NCI-H128 (cell line): Measurements from ENCODE around the gene EHBP1.
A peak's percentile ranks its signal among the peaks of the same experiment; 100 is the strongest.

ENCODE experiments used
- DNase-seq: peaks from one replicate; lab custom pipeline; 2025; ENCODE audit not compliant: unreplicated experiment; lab: John Stamatoyannopoulos, UW

EHBP1 gene

DNA sequence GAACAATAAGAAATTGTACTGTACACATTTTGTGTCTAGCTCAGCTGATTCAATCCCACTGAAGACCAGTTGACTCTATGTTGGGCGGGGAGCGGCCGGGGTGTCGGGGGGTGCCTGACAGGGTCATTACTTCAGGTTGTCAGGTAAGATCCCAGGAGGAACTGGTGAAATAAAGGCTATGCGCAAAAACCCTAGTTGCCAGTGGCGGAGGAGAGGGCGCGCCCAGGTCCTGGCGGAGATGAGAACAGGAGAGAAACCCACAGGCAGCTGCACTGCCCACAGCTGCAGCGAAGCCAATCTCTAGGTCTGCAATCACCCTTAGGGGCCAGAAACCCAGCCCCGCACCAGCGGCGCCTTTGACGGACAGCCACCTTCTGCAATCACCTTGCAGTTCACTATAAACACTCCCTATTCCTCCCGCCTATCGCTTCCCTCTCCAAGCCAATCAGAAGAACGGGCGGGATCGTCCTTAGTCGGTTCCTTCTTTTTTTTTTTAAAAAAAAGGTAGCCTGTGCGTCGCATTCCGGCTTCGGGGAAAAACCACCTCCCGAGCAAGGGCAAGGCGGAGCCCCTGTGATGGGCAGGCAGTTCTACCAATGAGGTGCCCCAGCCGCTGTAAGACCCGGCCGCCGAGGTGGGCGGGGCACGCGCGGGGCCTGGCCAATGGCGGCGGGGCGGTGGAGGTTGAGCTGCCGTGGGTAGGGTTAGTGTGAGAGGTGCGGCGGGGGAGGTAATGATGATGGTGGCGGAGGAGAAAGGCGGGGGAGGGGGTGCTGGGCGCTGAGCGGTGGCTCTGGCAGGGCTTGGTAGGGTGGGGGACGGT, at the start of gene EHBP1:
Gene EHBP1 (plus strand): TSS at position 707 of the 823 bp plus-strand sequence. CDS start 1,479 bp downstream, outside the sequence.
- peak; percentile 97 for DNase-seq

DNA sequence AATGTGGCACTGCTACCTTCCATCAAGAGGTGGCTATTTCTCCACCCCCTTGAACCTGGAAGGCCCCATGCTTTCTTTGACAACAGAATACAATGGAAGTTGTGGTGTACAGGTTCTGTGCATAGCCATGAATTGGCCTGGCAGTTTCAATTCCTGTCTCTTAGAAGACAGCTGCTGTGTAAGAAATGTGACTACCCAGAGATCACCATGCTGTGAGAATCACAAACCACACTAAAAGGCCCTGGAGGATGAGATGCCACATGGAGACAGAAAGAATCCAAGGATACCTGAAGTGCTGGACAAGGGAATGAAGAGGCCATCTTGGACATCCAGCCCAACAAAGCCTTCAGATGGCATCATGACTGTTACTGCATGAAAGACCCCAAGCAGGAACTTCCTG, 47.7 kb upstream of the EHBP1 start:
- DNase-seq, result no peak

DNA sequence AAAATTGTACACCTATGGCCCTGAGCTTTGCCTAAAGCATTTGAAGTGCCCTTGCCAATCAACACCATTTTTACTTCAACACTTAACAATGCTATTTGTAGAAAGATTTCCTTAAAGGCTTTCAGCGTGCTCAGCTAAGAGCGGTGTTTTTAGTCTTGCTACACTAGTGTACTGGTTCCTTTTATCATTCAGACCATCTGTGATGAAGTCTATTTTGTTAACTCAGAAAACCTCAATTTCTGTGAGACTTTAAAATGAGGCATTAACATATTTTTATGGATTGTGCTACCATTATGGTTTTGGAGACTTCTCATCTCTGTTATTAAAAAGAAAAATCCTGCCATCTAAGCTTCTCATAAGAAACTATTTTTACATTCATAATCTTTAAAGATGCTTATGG, 46.6 kb upstream of the EHBP1 start:
- no peak for DNase-seq

DNA sequence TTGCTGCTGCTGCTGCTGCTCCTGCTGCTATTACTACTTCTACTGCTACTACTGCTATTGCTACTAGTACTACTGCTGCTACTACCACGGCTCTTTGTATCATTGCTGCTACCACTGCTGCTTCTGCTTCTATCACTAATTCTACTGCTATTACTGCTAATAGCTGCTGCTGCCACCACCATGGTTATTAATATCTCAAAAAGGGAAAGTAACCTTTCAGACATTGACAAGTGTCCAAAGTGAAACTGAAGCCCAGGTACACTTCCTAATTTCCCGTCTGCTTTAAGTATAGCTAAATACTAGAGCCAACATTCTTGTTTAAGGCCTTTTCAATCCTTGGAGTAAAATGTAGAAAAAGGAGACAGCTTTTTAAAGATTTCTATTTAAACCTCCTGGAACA, 45.4 kb upstream of the EHBP1 start:
- DNase-seq, result no peak

DNA sequence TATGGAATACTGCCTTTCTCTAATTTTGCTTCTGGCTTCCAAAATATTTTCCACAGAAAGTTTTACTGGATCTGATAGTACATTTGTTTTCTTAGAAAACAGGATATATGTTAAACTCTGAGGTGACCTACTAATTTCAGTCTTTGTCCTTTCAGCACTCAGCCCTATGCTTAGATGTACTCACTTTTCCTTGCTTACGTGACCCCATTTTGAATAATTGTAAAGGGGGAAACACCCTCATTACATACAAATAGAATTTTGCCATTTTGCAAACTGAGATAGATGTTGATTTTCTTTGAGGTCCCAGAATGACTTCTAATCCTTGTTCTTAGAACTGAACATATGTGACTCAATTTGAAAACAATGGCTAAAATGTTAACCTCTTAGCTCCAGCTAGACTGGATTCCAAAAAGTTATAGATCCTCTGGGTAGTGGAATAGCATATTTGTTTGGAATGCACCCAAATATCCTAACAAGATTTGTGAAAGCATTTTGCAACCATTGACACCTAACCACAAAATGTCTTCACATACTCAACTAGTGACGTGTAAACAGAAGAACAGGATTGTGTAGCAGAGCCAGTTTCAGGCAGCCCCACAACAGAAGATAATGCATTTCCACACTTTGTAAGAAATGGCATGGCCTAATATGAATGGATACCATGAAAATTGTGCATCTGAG, 44.8 kb upstream of the EHBP1 start:
- DNase-seq, result no peak

DNA sequence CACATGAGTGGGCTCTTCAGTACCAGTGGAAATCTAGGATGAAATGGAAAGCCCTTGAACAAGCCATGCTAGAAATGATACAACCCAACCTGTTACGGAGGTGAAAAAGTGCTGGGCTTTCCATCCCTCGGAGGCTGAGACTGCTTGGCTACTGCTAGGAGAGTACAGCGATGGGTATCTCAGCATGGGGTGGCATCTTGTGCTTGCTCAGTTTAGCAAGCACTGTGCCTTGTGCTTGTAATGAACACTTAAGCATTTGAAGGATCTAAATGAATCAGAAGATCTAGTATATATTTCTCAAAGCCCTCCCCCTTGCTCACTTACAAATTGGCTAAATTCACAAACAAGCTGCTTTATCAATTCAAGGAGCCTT, 44.3 kb upstream of the EHBP1 start:
- DNase-seq, result no peak

GRCh38 chr2:62662131-62662530, 43.4 kb upstream of the EHBP1 start:
- DNase-seq, result no peak

- DNase-seq, result no peak
Measured at GRCh38 chr2:62662554-62662953, 43.0 kb upstream of the EHBP1 start.

- no peak for DNase-seq
Measured at GRCh38 chr2:62663411-62663810, 42.1 kb upstream of the EHBP1 start.

DNA sequence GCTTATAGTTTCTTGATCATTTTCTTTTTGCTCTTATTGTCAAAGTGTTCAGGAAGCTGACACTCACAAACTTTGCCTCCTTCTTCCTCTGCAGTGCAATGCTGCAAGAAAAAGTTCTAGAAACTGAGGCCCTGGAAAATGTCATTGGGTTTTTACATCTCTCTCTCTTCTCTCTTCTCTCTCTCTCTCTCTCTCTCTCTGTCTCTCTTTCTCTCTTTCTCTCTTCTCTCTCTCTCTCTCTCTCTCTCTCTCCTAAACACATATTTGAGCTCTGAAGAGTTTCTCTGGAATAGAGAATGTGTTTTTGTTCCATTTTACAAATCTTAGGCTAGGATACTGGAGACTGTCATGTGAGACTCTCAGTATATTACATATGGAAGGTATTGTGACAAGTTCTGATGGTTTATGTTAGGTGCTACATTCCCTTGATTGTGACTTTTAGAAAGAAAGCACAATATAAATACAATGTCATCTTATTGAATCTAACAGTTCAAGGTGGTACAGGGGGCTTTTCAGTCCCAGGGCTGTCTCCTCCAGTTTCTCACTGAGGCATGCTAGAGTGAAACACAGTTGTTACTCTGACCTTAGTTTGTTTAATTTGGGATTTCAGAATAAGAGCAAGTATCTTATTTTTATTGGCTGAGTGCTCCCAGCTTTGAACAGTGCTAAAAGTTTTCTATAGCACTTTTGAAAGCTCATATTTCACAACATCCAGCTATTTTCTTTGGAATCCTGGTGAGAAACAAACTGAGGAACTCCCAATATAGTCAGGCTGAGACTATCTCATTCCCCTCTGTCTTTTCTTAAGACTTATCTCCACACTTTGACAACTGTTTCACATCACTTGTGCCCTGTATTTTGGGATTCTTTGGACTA, 41.4 kb upstream of the EHBP1 start:
- no peak for DNase-seq

- DNase-seq, result no peak
Measured at GRCh38 chr2:62665446-62665845, 40.1 kb upstream of the EHBP1 start.

GRCh38 chr2:62669180-62669579, 36.3 kb upstream of the EHBP1 start:
- no peak for DNase-seq

- DNase-seq, result no peak
Measured at GRCh38 chr2:62672601-62673000, 32.9 kb upstream of the EHBP1 start.

DNA sequence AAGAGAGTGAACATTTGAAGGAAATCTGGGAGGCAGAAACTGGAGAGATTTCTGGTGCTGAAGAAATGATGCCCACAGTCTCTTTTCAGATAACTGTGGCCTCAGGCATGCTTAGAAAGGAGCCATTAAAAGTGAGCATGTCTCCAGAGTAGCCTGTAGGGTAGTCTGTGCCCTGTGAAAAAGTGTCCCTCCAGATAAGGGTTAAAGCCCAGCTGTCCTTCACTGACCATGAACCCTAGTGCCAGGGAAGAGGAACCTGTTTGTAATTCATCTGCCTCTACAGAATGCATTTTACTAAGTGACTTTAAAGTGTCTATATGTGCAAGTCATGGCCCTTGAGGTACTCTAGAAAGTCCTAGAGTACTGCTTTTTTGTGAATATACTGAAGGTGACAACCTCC, 30.5 kb upstream of the EHBP1 start:
- no peak for DNase-seq

GRCh38 chr2:62685256-62685655, 20.3 kb upstream of the EHBP1 start:
- no peak for DNase-seq

DNA sequence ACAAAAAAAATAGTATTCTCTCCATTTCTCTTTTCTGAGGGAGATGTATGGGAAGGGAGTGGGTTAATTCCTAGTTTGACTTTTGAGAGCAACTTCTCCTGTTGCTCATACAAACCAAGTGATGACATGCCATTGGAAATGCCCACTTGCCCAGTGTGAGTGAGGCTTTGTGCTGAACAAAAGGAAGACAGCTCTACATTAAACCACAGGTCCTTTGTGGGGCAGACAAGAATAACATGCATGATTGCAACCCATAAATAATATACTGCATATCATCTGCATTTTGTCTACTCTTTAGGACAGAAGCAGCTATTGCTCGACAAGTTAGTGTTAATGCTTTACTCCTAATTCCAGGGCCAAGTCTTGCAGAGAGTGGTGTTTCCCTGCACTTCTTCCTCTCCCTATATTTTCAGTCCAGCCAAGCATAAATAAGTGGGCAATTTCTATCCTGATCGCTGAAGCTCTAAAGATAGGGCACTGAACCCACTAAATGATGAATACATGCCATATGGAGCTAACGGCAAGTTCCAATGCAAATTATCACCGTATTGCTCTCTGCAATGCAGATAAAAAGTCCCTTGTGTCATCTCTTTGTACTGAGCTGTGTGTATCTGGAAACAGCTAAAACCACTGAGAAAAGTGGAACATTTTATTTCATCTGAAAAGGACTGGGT, 19.4 kb upstream of the EHBP1 start:
- DNase-seq, result no peak

DNA sequence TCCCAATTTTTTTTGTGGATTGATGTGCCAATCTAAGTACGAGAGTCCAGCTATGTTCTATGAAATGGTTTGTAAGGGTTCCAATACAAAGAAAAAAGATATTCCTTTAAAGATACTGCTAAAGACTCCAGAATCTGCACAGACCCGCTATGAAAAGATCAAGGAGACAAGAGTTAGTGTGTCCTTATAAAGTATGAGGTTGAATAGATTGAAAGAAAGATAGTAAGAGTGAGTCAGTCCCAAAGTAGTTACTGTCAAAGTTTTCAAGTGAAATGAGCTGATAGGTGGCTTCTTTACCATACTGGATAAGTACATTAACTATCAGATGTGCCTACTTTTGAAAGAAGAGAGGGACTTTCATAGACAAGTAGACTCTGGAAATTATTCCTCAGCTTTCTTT, 17.9 kb upstream of the EHBP1 start:
- DNase-seq, result no peak

DNA sequence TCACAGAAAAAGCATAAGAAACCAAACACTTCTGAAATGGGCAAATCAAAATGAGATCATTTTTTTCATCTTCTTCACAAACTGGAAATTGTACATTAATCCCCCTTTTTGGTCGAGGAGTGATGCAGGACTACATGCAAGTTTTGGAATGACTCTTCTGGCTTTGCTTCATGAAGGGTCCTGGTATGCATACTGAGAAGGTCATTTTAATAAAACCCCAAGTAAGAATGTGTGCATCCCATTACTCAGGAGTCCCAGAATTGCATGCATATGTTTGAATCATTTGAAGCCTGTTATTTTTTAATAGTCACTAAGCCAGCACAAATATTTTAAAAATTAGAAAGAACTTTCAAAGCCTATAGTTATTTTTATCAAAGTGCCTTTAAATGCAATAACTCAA, 16.7 kb upstream of the EHBP1 start:
- no peak for DNase-seq

GRCh38 chr2:62691186-62691585, 14.3 kb upstream of the EHBP1 start:
- DNase-seq, result no peak

DNA sequence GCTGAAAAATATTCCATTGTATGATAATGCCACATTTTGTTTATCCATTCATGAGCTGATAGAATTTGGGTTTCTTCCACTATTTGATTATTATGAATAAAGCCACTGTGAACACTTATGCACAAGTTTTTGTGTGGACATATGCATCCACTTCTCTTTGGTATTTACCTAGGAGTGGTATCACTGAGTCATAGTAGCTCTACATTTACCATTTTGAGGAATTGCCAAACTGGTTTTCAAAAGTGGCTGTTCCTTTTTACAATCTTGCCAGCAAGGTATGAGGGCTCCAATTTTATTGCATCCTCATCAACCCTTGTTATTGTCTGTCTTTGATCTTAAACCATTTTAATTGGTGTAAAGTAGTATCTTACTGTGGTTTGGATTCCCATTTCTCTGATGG, 13.3 kb upstream of the EHBP1 start:
- DNase-seq, result no peak

- no peak for DNase-seq
Measured at GRCh38 chr2:62698653-62699052, 6.9 kb upstream of the EHBP1 start.
